HepG2 (cell line): ENCODE data around the gene NME1. TPM values are rescaled to one million over a fixed set of nuclear protein-coding genes. Genes with fewer than 3 reads are reported as not detected.

Source experiments
- FOXK2 ChIP-seq: fragments of 450-650 bp; IDR thresholded peaks from 2 replicates; pipeline ENCODE4 v1.6.1; 2016
- KAT2B ChIP-seq: fragments of 150-350 bp; IDR thresholded peaks from 2 replicates; pipeline ENCODE4 v1.6.1; 2014; ENCODE audit warnings: low read depth, low read length, borderline replicate concordance
- MLXIP ChIP-seq: sonication (generic); formaldehyde crosslinking; IDR thresholded peaks from 2 replicates; pipeline ENCODE4 v1.9.0; 2021; ENCODE audit warnings: missing genetic modification reagents, borderline replicate concordance
- MTA3 ChIP-seq: sonication (generic); formaldehyde crosslinking; IDR thresholded peaks from 2 replicates; pipeline ENCODE4 v1.4.0; 2020; ENCODE audit warnings: missing genetic modification reagents
- POLR2A ChIP-seq, 2 experiments: IDR thresholded peaks; 2 replicates each; pipeline ENCODE4 v1.6.1; 2011; ENCODE audit warnings: low read depth in 2 of 2, low read length in 2 of 2, mild to moderate bottlenecking in 1 of 2, moderate library complexity in 1 of 2; ENCODE audit not compliant: insufficient read depth in 1 of 2
- SETDB1 ChIP-seq: sonication (generic); formaldehyde crosslinking; IDR thresholded peaks from 2 replicates; pipeline ENCODE4 v1.5.1; 2020; ENCODE audit warnings: missing genetic modification reagents, mild to moderate bottlenecking, borderline replicate concordance
- STAG1 ChIP-seq: sonication (generic); formaldehyde crosslinking; IDR thresholded peaks from 2 replicates; pipeline ENCODE4 v1.4.0; 2020; ENCODE audit warnings: missing genetic modification reagents
- ZBTB20 ChIP-seq: sonication (generic); formaldehyde crosslinking; IDR thresholded peaks from 2 replicates; pipeline ENCODE4 v1.8.1; 2023; ENCODE audit warnings: missing genetic modification reagents, low read depth, mild to moderate bottlenecking, borderline replicate concordance
- ZFP91 ChIP-seq: sonication (generic); formaldehyde crosslinking; IDR thresholded peaks from 2 replicates; pipeline ENCODE4 v1.9.0; 2022; ENCODE audit warnings: missing genetic modification reagents, mild to moderate bottlenecking, borderline replicate concordance
- ZNF281 ChIP-seq: sonication (generic); formaldehyde crosslinking; IDR thresholded peaks from 2 replicates; pipeline ENCODE4 v1.4.0; 2020; ENCODE audit warnings: missing genetic modification reagents, borderline replicate concordance
- ZNF407 ChIP-seq: sonication (generic); formaldehyde crosslinking; IDR thresholded peaks from one replicate; pipeline ENCODE4 v1.5.1; 2020; ENCODE audit warnings: mild to moderate bottlenecking, missing genetic modification reagents; ENCODE audit errors: not compliant biosample characterization
- polyA plus RNA-seq, 8 experiments: library from polyadenylated mRNA; depleted of rRNA in 3 of 8; stranded (reverse) in 7 of 8; unstranded in 1 of 8; fragments of >200 nt; fragmentation: Illumina TruSeq in 4 of 8; extraction: Trizol in 4 of 8; gene quantifications; 2 replicates each; pipeline versions ENCODE4 v1.2.1 to v1.2.3, GENCODE V29; 2011 to 2016; ENCODE audit warnings: low read depth in 4 of 8, missing spikeins in 1 of 8, mixed read lengths in 1 of 8; ENCODE audit not compliant: insufficient read depth in 1 of 8
- total RNA-seq, 5 experiments: library from RNA; depleted of rRNA; stranded (reverse); fragments of >200 nt; fragmentation: Illumina TruSeq; extraction: Trizol; gene quantifications; 2 replicates each; pipeline ENCODE4 v1.2.3, GENCODE V29; 2016; ENCODE audit warnings: low read depth in 1 of 5

NME1 gene
- total and polyA plus RNA-seq, 2 of the 13 experiments (the other 11 are each of a cell fraction or from before 2014, with no cell fraction given): 295 to 516 TPM

- TF ChIP-seq ZNF281 (CRISPR knock-in tag) (no peak), MTA3 (CRISPR knock-in tag) (no peak), FOXK2 (no peak), KAT2B (no peak), ZBTB20 (no peak), STAG1 (CRISPR knock-in tag) (peak; percentile 47), SETDB1 (CRISPR knock-in tag) (no peak), ZNF407 (CRISPR knock-in tag) (no peak), ZFP91 (0 out of 2 replicates have a peak, but pooled peaks have one; percentile 28), MLXIP (CRISPR knock-in tag) (no peak), POLR2A (IDR thresholded peaks at IDR 0.05; ENCODE audit: insufficient read depth in 1 of 2, low read depth in 2 of 2, low read length in 2 of 2) (no peak)
These were observed 33.7 kb upstream of the NME1 start (continued) for GRCh38 chr17:51119415-51120356.
